ENCODE results near the gene AIRE.
"Not testable (repeated sequence)": the region's sequence is repeated elsewhere in the genome, so short reads cannot be mapped to it uniquely, and the experiment has no call there.

The AIRE gene

GRCh38 chr21:44267655-44268142 is 18.0 kb upstream of the AIRE start:
- no peak for DNase-seq (ENCODE audit: low read depth)

DNA sequence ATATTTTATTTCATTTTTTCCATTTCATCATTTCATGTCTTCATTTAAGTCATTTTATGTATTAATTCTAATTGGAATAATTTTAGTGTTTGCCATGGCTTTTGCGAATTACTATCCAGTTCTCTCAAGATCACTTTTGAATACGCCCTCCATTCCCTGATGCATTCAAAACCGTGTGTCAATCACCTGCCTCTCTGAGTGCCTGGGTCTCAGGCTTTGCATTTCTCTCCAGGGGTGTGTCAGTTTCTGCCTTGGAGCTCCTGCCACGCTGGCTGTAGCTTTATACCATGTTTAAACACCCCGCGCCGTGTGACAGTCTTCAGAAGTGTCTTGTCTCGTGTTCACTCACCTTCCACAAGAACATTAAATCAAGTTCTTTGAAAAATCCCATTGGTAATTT is 16.6 kb upstream of the AIRE start:
- DNase-seq (ENCODE audit: low read depth), result no peak

DNA sequence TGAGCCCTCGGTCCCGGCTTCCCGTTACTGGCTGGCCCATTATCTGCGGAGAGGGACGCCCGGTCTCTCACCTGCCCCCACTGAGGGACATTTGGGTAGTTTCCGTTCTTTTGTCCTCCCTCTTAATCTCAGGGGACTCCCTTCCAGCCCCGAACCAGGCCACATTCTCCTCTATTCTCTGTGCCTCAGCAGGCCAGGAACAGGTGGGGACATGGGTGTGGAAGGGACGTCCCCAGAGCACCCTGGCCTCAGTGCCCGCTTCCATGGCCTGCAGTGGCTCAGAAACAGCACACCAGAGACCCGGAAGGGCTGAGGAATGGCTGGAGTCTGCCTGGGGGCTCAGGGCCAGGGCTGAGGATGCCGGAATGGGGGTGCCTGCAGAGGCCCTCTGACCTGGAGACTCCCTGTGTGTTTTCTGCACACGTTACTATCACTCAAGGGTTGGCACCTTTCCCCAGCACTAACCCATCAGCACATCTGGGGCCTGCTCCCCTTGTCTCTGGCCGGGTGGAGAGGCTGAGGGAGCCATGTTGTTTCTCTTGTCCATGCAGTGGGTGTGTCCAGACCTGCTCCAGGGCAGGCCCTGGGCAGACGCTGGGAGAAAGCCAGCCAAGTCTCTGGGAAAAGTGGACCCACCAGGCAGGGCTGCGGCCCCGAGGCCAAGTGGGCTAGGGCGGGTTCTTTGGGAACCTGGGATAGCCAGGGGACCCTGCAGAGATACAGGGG is 14.0 kb upstream of the AIRE start:
- no peak for DNase-seq (ENCODE audit: low read depth)

- DNase-seq (ENCODE audit: low read depth), result no peak
Measured at GRCh38 chr21:44272284-44272858, 13.3 kb upstream of the AIRE start.

- no peak for DNase-seq (ENCODE audit: low read depth)
Measured at GRCh38 chr21:44273046-44273445, 12.6 kb upstream of the AIRE start.

DNA sequence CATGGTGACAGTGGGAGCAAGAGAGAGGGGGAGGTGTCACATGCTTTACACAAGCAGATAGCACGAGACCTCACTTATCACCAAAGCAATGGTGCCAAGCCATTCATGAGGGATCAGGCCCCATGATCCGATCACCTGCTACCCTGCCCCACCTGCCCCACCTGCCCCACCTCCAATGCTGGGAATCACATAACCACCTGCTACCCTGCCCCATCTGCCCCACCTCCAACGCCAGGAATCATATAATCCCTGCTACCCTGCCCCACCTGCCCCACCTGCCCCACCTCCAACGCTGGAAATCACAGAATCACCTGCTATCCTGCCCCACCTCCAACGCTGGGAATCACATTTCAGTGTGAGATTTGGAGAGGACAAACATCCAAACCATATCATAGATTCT is 10.6 kb upstream of the AIRE start:
- DNase-seq (ENCODE audit: low read depth), result no peak

DNA sequence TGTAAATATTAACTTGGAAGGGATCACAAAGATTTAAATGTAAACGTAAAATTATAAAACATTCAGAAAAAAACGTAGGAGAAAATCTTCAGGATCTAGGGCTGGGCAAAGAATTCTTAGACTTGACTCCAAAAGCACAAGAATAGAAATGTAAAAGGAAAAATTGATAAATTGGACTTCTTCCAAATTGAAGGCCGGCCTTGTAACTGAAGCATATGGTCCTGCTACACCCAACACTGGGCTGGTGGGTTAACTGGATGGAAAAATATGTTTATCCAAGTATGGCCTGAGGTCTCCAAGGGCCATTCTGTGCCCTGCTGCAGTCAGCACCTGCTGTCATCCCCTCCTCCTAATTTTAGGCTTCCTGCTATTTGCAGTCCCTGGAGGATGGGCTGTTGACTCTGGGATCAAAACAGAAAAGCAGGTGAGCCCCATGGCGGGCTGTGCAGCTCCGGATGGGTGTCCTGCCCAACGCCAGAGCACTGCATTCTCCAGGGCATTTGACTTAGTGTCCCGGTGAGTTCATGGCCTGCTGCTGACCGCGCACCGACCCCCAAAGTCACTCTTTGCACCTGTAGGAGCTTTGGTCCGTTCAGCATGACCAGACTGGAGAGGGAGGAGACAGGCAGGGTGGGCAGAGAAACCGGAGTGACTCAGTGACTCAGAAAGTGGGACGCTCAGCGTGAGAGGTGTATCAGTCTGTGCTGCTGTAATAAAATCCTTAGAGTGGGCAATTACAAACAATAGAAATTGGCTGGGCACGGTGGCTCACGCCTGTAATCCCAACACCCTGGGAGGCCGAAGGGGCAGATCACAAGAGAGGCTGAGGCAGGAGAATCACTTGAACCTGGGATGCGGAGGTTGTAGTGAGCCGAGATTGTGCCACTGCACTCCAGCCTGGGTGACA is 6.1 kb upstream of the AIRE start:
- DNase-seq (ENCODE audit: low read depth), result no peak

- no peak for DNase-seq (ENCODE audit: low read depth)
Measured at GRCh38 chr21:44281801-44282200, 3.9 kb upstream of the AIRE start.

GRCh38 chr21:44282370-44282769 is 3.3 kb upstream of the AIRE start:
- DNase-seq (ENCODE audit: low read depth), result no peak

- DNase-seq (ENCODE audit: low read depth), result not testable (repeated sequence)
Measured at GRCh38 chr21:44283211-44283785, 2.4 kb upstream of the AIRE start.

GRCh38 chr21:44283948-44284347 is 1.7 kb upstream of the AIRE start:
- no peak for DNase-seq (ENCODE audit: low read depth)

GRCh38 chr21:44286086-44286715 is 525 bp downstream of the AIRE start:
- DNase-seq (ENCODE audit: low read depth), result no peak

DNA sequence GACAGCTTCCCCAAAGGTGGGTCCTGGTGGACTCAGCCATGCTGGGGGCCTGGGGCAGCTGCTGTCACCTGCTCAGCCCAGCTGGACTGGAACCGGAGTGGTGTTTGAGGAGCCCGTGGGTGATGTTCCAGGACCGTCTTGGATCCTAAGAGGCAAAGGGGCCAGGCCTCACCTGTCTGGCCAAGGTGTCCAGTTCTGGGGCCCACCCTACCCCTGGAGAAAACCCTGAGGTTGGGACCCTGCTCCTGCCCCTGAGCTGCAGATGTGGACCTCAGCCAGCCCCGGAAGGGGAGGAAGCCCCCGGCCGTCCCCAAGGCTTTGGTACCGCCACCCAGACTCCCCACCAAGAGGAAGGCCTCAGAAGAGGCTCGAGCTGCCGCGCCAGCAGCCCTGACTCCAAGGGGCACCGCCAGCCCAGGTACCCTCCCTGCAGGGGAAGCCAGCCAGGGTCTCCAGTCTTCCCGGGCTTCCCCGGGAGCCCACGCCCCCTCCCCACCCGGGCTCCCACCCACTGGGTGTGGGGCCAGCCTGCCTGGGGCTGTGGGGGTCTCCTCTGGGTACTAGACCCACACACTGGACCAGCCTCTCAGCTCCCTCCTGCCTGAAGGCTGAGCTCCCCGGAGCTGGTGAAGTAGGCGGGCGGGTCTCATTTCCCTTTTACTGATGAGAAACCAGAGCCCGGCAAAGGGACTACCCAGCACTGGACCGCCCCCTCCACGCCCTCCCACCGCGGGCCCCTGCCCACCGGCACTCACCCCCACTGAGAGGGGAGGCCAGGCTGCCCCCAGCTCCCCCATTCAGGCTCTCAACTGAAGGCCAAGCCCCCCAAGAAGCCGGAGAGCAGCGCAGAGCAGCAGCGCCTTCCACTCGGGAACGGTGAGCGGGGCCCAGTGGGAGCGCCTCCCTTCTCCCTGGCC is 1.3 kb downstream of the AIRE start:
- DNase-seq (ENCODE audit: low read depth), result no peak

DNA sequence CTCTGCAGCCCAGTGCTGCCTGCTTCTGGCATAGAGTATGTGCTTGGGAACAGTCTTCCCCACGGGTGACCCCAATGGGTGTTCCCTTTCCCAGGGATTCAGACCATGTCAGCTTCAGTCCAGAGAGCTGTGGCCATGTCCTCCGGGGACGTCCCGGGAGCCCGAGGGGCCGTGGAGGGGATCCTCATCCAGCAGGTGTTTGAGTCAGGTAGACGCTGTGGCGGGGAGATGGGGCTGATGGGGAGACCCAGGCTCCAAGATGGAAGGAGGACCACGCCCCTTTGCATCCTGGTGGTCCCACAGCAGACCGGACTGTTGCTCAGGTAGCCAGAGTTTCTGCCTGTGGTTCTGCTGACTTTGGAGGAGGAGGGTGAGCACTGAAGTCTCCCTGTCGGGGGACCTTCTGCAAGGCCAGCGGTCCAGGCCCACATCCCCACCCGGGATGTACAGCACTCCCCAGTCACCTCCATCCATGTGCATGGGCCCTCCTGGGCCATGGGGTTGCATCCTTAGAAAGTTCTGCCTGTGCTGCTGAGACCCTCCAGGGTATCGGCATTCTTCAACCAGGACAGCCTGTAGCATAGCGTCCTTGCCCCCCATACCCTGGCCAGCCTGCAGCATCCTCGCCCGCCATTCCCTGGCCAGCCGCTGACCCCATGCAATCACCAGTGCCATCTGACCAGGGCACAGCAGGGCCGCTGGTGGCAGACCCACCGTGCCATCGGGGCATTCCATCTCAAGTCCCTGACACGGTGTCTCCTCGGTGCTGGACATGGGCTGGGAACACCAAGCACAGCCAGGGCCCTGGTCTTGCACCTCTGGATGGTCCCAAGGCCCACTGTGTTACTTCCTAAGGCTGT is 2.8 kb downstream of the AIRE start:
- DNase-seq (ENCODE audit: low read depth), result no peak

- no peak for DNase-seq (ENCODE audit: low read depth)
Measured at GRCh38 chr21:44289381-44290010, 3.8 kb downstream of the AIRE start.

DNA sequence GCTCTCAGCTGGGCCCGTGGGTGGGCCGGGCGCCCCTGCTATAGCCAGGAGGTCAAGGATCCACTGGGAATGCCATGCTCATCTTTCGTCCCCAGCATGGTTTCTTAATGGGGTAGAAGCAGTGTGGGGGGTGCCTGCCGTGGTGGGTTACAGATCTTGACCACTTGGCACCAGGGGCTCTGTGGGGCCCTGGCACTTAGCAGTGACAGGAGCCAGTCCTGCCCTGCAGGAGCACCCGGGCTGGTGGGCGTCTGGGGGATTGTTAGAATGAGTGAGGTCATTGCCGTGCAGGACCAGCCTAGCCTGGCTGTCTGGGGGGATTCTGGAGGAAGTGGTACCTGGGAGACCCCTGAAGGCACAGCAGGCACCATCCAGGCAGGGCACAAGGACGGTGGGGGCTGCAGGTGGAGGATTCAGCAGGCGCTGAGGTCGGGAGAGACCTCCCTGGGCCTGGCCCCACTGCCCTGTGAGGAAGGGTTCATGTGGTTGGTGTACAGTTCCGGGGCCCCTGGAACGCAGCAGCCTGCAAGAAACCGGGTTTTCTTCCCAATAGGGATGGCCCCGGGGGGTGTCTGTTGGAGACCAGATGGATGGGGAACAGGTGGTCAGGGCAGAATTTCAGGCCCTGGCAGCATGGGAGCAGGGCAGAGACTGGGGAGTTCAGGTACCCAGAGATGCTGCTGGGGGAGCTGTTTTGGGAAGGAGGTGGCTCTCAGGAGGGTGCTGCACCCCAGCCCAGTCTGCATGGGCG is 4.8 kb downstream of the AIRE start:
- no peak for DNase-seq (ENCODE audit: low read depth)

DNA sequence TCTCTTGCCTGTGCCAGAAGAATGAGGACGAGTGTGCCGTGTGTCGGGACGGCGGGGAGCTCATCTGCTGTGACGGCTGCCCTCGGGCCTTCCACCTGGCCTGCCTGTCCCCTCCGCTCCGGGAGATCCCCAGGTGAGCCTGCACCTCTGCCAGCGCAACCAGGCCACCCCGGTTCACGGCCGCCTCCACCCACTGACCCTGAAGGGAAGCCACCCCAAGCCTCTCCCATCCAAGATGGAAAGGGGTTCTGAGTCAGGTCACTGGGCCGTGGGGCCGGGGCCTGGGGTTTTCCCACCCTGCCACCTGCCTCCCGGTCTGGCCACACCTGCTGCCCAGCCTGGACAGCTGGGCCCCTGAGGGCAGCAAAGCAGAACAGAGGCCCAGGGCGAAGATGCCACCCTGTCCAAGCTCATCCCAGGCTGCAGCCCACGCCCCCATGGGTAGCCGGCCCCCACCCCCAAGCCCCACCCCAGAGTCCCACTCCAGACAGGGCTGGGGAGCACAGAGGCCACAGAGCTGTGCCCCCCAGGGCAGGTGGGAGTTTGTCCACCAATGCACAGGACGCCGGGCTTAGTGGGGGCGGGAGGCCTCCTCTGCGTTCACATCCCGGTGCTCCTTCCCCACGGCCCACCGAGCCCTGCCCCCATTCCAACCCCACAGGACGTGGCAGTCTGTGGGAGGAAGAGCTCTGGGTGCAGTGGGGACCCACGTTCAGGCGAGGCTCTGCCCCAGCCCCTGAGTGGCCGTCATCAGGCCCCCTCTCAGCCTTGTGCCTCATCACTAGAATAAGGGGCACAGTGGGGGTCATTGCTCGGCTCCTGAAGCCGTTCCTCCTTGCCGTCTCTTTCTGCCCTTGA is 5.6 kb downstream of the AIRE start:
- no peak for DNase-seq (ENCODE audit: low read depth)

Measured in activated T-helper 1 cell treated with Interleukin-2 at 50 U/mL for 16 hours (primary cell).